Fibroblast of the aortic adventitia (primary cell): ENCODE data around the gene C8B. TPM values are rescaled to one million over a fixed set of nuclear protein-coding genes. Genes with fewer than 3 reads are reported as not detected.

Source experiments
- DNase-seq: peaks from one replicate; pipeline ENCODE4 v3.0.0-alpha.2; 2010; ENCODE audit warnings: low read depth
- H3K4me3 ChIP-seq: 2 replicates; pipeline ENCODE4 v1.5.1; 2011; ENCODE audit warnings: low read depth, mild to moderate bottlenecking, control low read depth, low read length, moderate library complexity
- total RNA-seq: library from RNA; depleted of rRNA; stranded (reverse); fragments of >200 nt; gene quantifications from 2 replicates; pipeline ENCODE4 v1.2.3, GENCODE V29; 2012; ENCODE audit warnings: low replicate concordance
- TF ChIP-seq, protein P1 (sequence below): IDR thresholded peaks from 2 replicates; pipeline ENCODE4 v1.5.1; 2011; ENCODE audit warnings: mild to moderate bottlenecking, low read length, control low read depth, inconsistent platforms; ENCODE audit not compliant: insufficient read depth

Gene C8B
- total RNA-seq, 1 donor: not detected

DNA sequence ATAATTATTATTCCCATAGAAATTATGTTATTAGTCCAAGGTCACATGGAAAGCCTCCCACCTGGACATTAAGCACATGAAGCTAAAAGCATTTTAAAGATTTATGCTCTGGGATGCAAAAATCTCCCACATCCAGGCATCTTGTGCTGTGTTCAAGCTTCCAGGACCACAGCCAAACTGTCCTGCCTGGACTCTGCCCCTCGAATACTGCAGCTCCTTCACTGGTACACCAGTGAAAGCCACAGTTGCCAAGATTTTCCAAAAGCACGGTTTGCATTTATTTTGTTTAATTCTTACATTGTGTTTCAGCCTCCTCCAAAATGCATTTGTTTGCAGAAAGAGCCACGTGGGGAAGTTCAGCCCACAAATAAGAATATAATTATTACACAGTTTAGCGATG is 38.6 kb downstream of the C8B start:
- TF ChIP-seq, protein P1, sequence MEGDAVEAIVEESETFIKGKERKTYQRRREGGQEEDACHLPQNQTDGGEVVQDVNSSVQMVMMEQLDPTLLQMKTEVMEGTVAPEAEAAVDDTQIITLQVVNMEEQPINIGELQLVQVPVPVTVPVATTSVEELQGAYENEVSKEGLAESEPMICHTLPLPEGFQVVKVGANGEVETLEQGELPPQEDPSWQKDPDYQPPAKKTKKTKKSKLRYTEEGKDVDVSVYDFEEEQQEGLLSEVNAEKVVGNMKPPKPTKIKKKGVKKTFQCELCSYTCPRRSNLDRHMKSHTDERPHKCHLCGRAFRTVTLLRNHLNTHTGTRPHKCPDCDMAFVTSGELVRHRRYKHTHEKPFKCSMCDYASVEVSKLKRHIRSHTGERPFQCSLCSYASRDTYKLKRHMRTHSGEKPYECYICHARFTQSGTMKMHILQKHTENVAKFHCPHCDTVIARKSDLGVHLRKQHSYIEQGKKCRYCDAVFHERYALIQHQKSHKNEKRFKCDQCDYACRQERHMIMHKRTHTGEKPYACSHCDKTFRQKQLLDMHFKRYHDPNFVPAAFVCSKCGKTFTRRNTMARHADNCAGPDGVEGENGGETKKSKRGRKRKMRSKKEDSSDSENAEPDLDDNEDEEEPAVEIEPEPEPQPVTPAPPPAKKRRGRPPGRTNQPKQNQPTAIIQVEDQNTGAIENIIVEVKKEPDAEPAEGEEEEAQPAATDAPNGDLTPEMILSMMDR: no peak
- DNase-seq: no peak
- no peak overlapping the region for H3K4me3 ChIP-seq

DNA sequence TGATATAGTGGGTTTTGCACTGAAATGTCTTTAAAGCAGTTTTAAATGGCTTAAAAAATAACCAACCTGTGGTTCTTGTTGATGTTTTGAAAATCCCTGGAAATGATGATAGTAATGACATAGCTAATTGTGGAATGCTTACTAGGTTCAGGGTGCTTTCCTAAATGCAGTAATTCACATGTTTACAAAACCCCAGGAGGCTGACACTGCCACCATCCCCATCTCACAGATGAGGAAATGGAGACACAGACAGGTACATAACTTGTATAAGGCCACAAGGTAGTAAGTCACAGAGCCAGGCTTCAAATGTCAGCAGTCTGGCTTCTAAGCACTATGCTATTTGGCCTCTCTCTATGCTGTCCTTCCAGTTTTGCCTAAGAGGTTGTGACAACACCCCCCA is 40.6 kb downstream of the C8B start:
- H3K4me3 ChIP-seq: no peak overlapping the region
- DNase-seq: no peak
- TF ChIP-seq, protein P1: no peak

DNA sequence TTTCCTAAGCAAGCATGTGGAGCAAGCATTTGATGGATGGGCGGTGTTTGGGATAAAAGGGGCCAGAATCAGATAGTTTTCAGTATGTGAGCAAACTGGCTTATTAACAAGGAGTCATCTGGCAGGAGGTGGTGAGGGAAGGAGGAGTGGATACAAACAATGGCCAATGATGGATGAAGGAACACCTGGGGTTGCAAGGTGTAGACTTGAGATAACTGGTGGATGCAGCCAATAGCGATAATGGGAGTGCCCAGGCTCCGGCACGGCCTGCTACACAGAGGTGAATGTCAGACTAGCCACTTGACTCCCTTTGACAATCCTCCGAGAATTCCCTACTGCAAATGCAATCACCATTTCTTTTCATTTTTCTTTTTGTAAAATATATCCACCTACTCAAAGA is 41.7 kb downstream of the C8B start:
- no peak overlapping the region for H3K4me3 ChIP-seq
- no peak for DNase-seq
- TF ChIP-seq, protein P1: no peak

DNA sequence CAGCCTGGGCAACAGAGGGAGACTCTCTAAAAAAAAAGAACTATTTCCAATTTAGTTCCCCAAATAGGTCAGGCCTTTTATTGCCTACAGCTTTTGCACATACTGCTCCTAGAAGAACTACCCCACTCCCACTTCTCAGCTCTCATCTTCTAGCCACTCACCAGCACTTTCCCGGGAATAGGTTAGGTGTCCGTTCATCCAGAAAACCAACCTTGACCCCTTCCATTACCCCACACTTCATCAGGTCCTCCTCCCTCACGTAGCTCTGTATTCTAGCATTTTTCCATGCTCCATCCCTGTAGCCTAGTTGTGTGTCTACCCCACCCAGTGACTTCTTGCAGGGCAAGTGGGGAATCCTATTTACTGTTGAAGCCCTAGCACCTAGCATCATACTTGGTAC is 42.6 kb downstream of the C8B start:
- no peak overlapping the region for H3K4me3 ChIP-seq
- no peak for DNase-seq
- TF ChIP-seq, protein P1: no peak

DNA sequence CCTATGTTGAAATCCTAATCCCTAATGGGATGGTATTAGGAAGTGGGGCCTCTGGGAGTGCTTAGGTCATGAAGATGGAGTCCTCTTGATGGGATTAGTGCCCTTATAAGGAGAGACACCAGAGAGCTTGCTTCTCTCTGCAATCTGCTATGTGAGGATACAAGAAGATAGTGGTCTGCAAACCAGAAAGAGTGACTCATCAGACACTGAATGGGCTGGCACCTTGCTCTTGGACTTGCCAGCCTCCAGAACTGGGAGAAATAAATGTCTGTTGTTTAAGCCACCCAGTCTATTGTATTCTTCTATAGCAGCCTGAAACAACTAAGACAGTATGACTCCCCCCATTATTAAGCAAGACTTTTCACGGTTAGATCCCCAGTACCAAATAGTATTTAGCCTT is 43.3 kb downstream of the C8B start:
- DNase-seq: no peak
- H3K4me3 ChIP-seq: no peak overlapping the region
- TF ChIP-seq, protein P1: no peak

DNA sequence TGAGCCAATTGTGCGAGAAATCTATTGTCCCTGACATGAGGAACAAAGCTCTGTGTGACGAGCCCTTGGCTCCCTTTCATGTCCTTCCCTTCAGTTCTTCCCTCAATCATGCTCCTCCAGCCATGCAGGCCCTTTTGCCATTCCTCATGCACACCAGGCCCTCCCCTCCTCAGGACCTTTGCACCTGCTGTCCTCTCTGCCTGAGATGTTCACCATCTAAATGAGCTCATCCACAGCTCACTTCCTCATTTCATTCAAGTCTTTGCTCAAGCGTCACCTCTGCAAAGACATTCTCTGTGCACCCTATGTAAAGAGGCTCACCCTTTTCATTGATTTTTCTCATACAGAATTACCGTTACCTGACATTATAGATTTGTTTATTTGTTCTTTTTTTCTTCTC is 43.7 kb downstream of the C8B start:
- TF ChIP-seq, protein P1: no peak
- no peak overlapping the region for H3K4me3 ChIP-seq
- no peak for DNase-seq

DNA sequence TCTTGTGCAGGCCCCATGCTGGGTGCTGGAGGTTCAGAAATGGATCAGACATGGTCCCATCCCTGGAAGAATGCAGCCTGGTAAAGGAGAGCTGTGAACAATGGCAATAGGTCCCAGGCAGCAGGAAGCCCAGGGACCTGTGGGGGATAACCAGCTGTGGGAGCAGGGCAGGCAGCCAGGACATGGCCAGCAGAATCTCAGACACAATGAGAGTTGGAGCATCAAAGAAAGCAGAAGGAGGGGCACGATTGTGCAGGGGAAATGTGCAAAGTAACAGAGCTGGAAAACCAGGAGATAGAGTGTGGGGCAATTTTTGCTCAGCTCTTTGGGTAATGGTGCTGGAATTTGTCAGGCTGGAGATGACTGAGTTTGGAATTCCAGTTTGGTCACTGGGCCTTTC is 44.3 kb downstream of the C8B start:
- no peak overlapping the region for H3K4me3 ChIP-seq
- DNase-seq: peak; percentile 52
- TF ChIP-seq, protein P1: no peak
